HEK293 (cell line): Measurements from ENCODE around the gene KDM5D.

Experiments
- ZNF335 ChIP-seq: fragments of 450-650 bp; formaldehyde crosslinking; conservative IDR thresholded peaks from 2 replicates; pipeline ENCODE4 v1.5.1; 2016; ENCODE audit warnings: missing biosample characterization, missing genetic modification characterization
- ZNF658 ChIP-seq: fragments of 450-650 bp; formaldehyde crosslinking; IDR thresholded peaks from 2 replicates; pipeline ENCODE4; 2016; ENCODE audit warnings: missing biosample characterization, missing genetic modification characterization

- no peak for TF ChIP-seq ZNF658 (tag by site-specific recombination)
- no peak for TF ChIP-seq ZNF335 (tag by site-specific recombination)
Measured at GRCh38 chrY:19734425-19734824, 10.1 kb downstream of the KDM5D start.
